Activated T-cell treated with anti-CD3 and anti-CD28 coated beads for 1 hour (primary cell): ENCODE data around the gene LUC7L2.
"Not testable (repeated sequence)": the region's sequence is repeated elsewhere in the genome, so short reads cannot be mapped to it uniquely, and the experiment has no call there.

Experiments
- DNase-seq: peaks from one replicate; pipeline ENCODE4 v3.0.0-alpha.2; 2020; ENCODE audit warnings: low read depth

Gene LUC7L2

DNA sequence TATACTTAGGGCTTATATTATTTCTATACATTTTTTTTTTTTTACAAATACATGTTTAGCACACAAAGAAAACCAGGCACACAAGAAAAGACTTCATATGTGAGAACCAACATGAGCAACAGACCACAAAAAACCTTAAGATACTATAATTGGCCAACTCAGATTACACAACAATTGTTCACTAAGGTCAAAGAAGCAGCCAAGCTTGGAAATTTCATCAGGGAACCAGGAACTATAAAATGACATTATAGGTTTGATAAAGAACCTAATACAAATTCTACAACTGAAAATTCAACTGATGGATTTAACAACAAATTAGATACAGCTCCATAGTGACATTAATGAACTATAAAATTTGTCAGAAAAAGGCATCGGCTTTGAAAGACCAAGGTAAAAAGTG, 4.4 kb upstream of the LUC7L2 start:
- no peak for DNase-seq

DNA sequence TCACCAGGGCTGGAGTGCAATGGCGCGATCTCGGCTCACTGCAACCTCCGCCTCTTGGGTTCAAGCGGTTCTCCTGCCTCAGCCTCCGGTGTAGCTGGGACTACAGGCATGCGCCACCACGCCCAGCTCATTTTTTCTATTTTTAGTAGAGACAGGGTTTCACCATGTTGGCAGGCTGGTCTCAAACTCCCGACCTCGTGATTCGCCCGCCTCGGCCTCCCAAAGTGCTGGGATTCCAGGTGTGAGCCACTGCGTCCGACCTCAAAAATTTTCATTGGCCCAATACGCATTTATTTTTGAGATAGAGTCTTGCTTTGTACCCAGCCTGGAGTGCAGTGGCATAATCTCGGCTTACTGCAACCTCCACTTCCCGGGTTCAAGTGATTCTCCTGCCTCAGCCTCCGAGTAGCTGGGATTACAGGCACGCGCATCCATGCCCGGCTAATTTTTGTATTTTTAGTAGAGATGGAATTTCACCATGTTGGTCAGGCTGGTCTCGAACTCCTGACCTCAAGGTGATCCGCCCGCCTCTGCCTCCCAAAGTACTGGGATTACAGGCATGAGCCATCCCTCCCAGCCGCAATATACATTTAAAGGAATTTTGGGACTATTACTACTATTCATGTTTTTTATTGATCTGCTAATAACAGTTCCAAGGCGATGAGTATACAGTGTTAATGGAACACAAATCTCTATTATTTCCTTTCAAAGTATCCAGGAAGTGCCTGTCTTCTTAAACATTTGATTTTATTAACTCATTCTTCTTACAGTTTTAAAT, 1.8 kb upstream of the LUC7L2 start:
- DNase-seq = not testable (repeated sequence)

GRCh38 chr7:139358541-139359365, 941 bp upstream of the LUC7L2 start:
- DNase-seq = no peak

DNA sequence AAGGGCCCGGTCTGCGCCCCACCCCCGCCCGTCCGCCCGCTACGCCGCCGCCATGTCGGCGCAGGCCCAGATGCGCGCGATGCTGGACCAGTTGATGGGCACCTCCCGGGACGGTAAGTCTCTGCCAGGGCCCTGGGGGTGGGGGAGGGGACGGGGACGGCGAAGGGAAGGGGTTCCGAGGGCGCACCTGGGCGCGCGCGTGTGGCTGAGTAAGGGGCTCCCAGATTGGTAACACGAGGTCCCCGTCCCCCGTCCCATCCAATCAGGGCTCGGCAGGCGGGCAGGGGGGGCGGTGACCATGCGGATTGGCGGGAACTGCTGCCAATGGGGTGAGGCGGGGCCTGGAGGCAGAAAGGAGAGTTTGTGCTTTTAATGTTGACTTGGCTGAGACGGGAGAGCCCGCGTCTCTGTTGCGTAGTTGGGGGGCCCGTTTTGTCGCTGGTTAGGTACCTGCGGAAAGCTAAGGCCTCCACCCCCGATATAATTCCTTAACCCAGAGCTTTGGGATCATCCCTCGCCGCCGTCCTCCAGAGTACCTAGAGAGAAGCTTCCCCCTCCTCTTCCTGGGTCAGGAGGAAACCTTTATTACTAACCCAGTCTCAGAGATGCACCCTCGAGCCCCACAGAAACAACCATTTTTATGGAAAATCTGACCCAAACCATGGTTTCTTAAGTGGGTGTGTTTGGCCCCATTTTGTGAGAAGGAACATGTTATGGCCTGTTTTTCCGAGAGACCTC, 685 bp downstream of the LUC7L2 start:
- peak; percentile 96 for DNase-seq

DNA sequence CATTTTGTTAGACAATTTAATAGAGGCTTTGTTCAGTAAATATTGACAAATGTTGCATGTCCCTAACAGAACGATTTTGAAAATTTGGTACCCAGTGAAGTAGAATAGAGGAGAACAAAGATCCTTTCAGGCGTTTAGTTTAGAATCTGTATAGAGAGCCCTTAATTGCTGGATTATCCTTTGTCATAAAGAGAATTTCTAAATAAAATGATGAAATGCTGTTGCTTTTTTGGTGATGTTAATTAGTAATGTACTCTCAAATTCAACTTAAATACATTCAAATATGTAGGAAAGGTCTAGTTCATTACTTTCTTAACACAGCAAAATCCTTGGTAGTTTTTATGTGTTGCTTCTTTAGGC, 1.2 kb downstream of the LUC7L2 start:
- no peak for DNase-seq

- DNase-seq = no peak
Measured at GRCh38 chr7:139361523-139361922, 1.8 kb downstream of the LUC7L2 start.

- DNase-seq = no peak
Measured at GRCh38 chr7:139362302-139362701, 2.6 kb downstream of the LUC7L2 start.

GRCh38 chr7:139362981-139363380, 3.3 kb downstream of the LUC7L2 start:
- DNase-seq = no peak

DNA sequence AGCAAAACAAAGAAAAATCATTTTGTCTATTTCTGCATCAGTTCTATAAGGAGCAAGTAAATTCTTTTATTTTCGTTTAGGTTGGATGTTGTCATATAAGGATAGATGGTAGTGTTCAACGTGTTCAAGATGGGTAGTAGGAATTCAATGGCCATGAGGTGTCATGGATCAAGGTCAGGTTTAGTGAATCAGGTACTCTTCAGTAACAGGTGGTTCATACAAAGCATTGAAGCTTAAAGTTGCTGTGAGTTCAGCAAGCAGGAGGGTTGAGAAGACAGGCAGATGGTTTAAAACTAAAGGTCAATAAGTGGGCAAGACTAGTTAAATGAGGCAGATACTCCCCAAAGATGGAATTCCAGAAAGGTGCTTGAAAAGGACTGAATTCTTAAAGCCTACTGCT, 5.6 kb downstream of the LUC7L2 start:
- DNase-seq = no peak

DNA sequence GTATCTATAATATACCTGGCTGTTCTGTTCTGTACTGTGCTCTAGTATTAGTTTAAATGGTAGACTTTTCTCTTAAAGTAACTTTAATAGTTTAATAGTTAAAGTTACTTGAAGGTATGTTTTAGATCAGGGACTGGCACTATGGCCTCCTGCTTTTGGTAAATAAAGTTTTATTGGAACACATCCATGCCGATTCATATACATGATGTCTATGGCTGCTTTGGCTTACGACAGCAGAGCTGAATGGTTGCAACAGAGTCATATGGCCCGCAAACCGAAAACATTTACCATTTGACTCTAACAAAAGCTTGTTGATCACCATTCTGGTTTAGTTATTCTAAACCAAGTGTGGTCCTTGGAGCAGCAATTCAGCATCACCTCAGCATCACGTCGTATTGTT, 6.7 kb downstream of the LUC7L2 start:
- DNase-seq = no peak

GRCh38 chr7:139367438-139368155, 7.9 kb downstream of the LUC7L2 start:
- DNase-seq = no peak

DNA sequence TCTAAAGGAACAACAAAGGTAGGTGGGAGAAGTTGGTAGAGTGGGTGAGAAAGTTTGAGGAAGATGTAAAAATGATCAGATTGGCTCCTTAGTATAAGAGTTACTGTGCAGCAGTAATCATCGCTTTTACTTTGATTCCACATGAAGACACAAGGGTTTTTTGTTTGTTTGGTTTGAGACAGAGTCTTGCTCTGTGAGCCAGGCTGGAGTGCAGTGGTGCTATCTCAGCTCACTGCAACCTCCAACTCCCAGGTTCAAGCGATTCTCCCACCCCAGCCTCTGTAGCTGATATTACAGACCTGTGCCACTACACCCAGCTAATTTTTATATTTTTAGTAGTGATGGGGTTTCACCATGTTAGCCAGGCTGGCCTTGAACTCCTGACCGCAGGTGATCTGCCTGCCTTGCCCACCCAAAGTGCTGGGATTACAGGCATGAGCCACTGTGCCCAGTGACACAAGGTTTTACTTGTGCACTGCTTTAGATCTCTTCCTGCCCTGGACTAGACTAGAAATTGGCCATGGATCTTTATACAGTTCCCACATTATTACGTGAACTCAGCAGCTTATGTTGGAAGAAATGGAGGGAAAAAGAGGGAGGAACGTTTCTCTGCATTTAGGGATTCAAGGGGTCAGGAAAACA, 10.7 kb downstream of the LUC7L2 start:
- no peak for DNase-seq

- no peak for DNase-seq
Measured at GRCh38 chr7:139370943-139371313, 11.2 kb downstream of the LUC7L2 start.

DNA sequence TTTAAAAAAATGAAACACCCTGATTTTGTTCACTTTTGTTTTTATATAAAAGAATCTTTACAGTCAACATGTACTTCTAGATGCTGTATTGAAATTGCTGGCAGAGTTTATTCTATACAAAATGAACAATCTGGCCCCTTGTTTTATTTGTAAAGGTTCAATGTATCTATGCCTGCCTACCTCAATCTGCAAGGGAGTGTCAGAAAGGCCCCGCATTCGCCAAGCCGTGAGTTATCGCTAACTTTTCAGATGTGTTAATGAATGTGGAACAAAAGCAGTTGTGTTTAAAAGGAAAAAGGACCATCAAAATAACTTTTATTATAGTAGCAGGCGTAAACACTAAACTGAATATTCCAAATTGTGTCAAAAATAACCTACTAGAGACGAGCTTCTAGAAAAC, 14.6 kb downstream of the LUC7L2 start:
- DNase-seq = no peak

GRCh38 chr7:139382439-139382838, 22.7 kb downstream of the LUC7L2 start:
- no peak for DNase-seq

DNA sequence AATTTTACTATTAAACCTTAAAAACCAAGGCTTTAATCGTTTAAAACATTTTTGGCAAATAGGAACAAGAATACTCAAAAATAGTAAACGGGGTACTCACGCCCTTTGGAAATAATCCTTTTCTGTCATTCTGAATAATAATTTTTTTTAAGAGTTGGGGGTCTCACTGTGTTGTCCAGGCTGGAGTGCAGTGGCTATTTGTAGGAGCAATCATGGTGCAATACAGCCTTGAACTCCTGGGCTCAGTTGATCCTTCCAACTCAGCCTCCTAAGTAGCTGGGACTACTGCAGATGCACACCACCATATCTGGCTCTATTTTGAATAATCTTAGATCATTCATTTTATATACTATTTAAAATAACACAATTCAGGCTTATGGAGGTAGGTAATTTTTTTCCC, 24.9 kb downstream of the LUC7L2 start:
- DNase-seq = no peak

DNA sequence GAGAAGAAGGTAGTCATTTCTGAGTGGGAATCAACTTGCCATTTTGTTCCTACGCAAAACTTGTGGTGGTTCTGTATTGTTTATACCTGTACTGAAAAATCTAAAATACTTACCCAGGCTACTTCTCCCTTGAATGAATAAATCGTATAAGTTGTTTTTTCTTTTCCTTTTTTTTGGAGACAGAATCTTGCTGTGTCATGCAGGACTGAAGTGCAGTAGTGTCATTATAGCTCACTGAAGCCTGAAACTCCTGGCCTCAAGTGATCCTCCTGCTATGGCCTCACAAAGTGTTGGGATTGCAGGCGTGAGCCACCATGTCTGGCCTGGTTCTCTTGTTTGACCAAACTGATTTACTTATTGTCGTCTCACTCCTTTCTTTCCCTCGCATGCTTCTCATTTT, 27.9 kb downstream of the LUC7L2 start:
- DNase-seq = no peak

DNA sequence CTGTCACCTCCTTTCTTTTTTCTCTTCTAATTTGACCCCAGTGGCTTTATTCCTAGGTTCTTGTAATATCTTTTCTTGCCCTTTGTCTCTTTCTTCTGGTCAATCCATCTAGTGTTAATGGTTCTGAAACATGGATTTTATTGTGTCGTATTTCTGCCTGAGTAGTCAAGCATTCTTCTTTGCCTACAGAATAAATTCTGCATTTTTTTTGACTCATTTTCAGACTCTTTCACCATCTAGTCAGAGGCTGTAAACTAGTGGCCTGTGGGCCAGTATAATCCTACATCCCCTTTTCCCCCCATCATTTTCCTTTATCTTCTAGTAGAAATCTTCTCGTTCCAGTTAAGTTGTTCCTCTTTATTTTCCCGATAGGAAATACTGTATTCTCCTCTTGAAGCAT, 29.4 kb downstream of the LUC7L2 start:
- DNase-seq = no peak

GRCh38 chr7:139389774-139390173, 30.1 kb downstream of the LUC7L2 start:
- DNase-seq = no peak

DNA sequence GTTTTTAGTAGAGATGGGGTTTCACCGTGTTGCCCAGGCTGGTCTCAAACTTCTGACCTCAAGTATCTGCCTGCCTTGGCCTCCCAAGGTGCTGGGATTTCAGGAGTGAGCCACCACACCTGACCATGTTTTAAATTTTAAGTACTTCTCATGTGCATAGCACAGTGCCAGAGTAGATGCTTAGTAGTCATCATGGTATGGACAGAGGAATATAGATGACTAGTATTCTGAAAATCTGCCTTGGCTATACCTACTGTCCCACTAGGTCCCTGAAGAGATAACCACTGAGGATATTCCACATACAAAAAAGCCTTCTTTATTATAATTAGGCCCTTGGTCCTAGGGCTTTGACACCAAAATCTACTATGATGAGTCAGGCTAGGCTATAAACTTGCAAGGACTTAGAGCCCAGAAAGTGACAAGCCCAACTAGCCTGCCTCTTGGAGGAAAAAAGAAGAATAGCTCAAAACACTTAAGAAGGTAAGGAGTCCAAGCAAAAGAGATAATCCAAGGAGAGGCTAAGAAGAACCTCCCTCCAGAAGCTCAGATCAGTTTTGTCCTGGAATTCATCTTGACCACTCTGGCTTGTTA, 34.0 kb downstream of the LUC7L2 start:
- DNase-seq = no peak

GRCh38 chr7:139394540-139394939, 34.8 kb downstream of the LUC7L2 start:
- DNase-seq = no peak
